GM12873 (cell line): Measurements from ENCODE around the gene DNAH5.

Source experiments
- TF ChIP-seq, protein P1 (sequence below): IDR thresholded peaks from 2 replicates; pipeline ENCODE4 v1.5.1; 2012; ENCODE audit warnings: low read depth, mild to moderate bottlenecking, moderate library complexity, low read length, control low read depth; ENCODE audit not compliant: insufficient read depth; ENCODE audit errors: missing control alignments

Gene DNAH5

GRCh38 chr5:13878357-13878756 is 66.1 kb downstream of the DNAH5 start:
- TF ChIP-seq, protein P1, sequence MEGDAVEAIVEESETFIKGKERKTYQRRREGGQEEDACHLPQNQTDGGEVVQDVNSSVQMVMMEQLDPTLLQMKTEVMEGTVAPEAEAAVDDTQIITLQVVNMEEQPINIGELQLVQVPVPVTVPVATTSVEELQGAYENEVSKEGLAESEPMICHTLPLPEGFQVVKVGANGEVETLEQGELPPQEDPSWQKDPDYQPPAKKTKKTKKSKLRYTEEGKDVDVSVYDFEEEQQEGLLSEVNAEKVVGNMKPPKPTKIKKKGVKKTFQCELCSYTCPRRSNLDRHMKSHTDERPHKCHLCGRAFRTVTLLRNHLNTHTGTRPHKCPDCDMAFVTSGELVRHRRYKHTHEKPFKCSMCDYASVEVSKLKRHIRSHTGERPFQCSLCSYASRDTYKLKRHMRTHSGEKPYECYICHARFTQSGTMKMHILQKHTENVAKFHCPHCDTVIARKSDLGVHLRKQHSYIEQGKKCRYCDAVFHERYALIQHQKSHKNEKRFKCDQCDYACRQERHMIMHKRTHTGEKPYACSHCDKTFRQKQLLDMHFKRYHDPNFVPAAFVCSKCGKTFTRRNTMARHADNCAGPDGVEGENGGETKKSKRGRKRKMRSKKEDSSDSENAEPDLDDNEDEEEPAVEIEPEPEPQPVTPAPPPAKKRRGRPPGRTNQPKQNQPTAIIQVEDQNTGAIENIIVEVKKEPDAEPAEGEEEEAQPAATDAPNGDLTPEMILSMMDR: no peak

DNA sequence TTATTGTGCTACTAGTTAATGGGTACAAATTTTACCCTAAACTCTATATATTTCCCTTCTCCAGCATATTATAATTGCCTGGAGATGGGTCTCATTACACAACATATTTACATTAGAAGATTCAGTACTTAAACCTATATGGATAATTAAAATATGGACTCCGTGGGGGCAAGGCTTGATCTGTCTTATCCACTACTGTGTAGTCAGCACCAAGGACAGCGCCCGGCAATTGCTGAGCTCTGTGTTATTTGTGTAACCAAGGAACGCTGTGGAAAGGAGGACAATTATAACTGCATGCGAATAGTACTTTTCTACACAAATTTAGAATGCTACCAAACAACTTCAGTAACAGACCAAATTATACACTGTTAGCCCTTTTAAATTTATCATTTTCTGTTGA is 77.7 kb downstream of the DNAH5 start:
- TF ChIP-seq, protein P1: no peak

- TF ChIP-seq, protein P1: no peak
Measured at GRCh38 chr5:13865312-13865711, 79.2 kb downstream of the DNAH5 start.

DNA sequence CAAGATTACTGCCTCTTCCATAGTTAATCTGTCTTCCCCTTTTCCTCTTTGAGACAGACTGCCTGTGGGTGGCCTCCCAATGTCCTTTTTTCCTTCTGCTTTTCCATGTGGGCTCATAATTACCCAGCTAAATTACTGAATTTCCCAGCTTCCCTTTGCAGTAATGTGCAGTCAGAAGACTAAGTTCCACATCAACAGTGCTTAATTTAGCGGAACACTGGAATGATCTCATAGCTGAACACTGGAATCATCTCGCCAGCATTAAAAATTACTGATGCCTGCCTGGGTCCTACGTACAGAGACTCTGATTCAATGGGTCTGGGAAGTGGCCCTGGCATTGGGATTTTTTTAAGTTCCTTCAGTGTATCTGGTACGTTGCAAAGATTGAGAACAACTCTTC is 84.3 kb downstream of the DNAH5 start:
- TF ChIP-seq, protein P1: no peak

DNA sequence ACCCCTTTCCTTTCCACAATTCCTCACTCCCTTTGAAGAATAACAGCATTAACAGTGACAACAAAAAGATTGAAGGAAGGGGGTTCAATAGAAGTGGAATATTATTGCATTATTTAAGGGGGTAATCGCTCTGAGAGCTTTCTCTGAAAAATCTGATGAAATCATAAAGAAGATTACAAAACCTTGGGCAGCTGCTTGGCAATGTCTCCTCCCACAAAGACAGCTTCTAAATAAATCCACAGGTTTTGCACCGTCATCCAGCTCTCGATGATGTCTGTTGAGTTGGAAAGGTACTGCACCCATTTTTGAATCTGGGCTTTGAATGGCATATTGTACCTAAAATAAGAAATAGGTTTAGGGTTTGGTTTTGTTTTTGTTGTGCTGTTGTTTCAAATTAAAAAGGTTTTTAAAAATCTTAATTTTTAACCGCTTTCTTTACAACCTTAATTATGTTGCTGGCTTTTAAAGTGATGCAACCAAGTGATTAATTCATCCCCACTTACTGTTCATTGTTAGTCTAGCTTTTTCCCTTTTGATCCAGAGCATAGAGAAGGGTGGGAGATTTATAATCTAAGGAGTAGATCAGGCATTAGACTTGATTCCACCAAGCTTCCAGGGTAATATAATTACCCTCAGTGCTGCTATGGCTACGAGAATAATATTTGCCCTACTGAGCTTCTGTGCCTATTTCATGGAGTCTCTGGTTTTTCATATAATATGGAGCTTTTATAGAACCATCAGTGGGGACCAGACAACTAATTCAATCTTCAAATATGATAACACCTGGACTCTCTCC is 85.0 kb downstream of the DNAH5 start:
- TF ChIP-seq, protein P1: no peak

GRCh38 chr5:13843175-13843846 is 101.2 kb downstream of the DNAH5 start:
- TF ChIP-seq, protein P1: no peak

DNA sequence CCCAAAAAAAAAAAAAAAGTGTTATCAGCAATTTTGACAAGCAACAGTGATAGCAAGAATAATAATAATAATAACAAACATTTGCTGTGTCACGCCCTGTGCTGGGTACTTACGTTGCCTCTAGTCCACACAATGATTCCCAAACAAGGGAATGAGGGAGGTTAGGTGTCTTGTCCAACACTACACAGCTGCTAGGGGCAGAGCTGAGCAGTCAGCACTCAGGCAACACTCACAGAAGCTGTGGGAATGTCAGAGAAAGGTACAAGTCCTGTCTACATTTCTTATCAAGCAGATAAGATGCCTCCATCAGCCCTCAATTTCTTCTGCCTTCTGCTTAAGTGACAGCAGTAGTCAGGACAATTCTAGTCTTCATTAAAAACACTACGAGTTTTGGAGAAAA is 111.0 kb downstream of the DNAH5 start:
- TF ChIP-seq, protein P1: no peak
